Mesenteric fat pad (tissue), 1 donor: Measurements from ENCODE around the gene SPTBN1. TPM values are rescaled to one million over a fixed set of nuclear protein-coding genes. Genes with fewer than 3 reads are reported as not detected.
"Not testable (repeated sequence)": the region's sequence is repeated elsewhere in the genome, so short reads cannot be mapped to it uniquely, and the experiment has no call there.

Source experiments
- DNase-seq: peaks from one replicate; pipeline ENCODE4 v3.0.0-alpha.2; 2020; ENCODE audit warnings: low spot score
- total RNA-seq: library from RNA; stranded (reverse); fragmentation: NEBNext Ultra II Directional; extraction: Animal tissue kit (Norgen Biotek cat#: 25700); gene quantifications from one replicate; pipeline ENCODE4 v1.2.1, GENCODE V29; 2021
- donor health status: DM: yes; HTN: yes; CAD: no.

Gene SPTBN1
- total RNA-seq, 1 donor from 2014 or later = 776 TPM

DNA sequence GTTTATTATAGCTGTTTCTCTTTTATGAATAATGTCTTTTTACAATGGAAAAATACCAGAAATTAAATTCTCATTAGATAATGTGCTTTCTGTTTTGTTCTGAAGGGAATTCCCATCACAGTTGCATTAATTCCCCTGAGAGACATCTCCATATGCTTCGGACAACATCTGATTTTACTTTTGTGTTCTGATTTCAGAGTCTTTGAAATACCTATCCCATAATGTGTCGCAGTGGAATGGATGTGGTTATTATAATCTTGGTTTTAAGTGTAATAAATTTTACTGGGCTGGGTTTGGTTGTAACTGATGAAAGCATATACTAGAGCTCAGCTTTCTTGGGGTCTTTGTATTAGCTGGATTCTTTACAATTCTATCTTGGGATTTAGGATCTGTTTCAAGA, 12.5 kb downstream of the SPTBN1 start:
- no peak for DNase-seq

DNA sequence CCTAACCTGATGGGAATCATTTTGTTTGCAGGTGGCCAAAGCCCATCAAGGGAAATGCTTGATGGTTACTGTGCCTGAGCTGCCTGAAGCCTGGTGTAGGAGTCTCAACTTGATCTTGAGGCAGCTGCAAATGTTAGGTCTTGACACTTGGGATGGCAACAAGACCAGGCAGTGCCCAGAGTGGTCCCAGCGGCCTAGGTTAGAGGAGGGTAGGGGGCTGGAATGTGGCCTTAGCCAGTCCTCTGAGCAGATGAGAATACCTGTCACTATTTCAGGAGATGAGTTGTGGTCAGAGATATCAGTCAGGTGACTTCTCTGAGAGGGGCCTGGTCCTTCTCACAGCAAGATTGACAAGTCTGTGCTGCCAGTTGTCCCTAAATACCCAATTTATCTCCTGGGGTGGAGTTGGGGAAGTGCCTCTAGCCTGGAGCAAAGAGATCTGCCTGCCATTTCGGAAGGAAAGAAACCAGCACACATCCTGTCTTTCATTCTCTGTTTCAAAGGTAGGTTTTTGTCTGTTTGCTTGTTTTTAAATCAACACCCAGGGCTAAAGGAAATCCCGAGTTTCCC, 13.4 kb downstream of the SPTBN1 start:
- no peak for DNase-seq

DNA sequence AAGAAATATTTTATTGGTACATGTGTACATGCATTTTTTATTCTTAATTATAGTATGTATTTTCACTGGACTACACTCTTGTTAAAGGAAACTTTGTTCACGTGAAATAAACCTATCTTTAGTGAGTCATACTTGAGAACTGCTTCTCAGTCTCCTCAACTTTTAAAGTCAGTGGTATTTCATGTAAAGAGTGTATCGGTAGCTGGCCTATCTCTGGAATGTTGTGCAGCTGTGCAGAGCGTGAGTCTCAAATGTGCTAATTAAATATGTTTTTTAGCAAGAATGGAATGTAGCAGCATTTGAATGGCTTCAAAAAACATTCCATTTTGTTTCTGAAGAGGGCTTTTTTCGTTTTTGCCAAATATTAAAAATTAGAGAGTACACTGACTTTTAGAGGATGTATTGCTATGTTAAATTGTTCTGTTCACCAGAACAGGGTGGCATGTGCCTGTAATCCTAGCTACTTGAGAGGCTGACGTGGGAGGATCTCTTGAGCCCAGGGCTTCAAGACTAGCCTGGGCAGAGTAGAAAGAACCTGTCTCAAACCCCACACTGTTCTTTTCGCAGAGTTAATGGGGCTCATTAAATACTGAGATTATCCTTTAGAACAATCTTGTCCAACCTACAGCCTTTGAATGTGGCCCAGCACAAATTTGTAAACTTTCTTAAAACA, 14.3 kb downstream of the SPTBN1 start:
- no peak for DNase-seq

DNA sequence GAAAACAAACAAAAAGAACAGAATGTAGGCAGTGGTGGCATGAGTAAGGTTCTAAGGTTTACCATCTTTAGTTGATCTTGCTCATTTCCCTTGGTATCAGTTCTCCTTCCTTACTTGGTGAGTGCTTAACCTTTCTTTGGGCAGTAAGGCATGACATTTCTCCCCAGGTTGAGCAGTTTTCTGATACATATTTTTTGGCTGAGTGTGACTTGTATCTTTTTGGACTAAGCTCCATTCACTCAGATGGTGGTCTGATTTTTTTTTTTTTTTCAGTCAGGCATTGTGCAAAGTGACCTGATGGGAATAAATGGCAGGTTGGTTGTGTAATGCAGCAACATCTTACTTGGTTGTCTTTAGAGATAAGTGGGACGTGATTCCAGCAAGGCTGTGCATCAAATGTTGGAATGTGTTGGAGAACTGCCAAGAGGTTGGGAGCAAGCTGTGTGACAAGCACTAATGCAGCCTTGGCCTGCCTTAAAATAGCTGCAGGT, 15.1 kb downstream of the SPTBN1 start:
- DNase-seq = no peak

DNA sequence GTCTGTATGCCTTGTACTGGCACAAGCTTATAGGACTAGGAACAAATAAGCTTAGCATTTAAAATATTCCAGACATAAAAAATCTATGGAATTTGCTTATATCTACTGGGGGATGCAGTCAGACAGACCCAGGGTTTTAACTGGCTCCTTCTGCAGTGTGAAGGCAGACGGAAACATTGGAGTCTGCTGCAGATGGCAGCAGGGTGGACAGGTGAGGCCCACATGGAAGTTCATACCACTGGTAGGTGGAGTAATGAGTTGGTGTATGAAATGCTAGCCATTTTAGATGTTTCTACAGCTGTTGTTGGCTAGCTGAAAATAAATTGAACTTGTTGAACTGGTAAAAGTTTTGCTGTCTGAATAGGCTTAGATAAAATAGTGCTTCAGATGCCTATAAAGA, 17.7 kb downstream of the SPTBN1 start:
- DNase-seq = no peak

DNA sequence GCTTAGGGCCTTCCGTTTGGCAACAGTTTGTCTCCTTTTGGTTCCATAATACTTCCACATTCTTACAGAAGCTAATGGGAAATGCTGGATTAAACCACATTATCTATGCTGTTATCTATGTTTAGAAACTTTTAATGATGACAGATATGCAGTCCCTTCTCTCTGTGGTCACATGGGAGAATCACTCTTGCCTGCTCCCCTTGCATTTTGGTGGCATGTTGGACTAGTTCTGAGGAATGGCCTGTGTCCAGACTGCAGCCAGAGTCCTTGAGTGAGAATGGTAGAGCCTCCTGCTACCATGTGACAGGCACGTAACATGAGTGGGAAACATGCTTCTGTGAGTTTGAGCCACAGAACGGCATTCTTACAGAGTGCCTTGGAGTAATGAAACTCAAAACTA, 19.2 kb downstream of the SPTBN1 start:
- no peak for DNase-seq

DNA sequence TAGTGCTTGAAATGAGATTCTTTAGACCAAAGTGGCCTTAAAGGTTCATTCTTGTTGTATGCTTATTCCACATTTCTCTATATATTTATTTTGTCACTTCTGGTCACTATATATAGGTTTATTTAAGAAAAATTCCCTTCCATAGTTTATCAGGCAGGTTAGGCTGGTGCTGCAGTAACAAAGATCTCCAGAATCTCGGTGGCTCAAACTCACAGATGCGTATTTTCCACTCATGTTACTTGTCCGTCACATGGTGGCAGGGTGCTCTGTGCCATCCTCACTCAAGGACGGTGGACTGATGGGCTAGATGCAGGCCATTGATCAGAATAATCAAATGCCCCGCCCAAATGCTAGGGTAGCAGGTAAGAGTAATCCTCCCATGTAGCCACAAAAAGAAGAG, 19.8 kb downstream of the SPTBN1 start:
- no peak for DNase-seq

DNA sequence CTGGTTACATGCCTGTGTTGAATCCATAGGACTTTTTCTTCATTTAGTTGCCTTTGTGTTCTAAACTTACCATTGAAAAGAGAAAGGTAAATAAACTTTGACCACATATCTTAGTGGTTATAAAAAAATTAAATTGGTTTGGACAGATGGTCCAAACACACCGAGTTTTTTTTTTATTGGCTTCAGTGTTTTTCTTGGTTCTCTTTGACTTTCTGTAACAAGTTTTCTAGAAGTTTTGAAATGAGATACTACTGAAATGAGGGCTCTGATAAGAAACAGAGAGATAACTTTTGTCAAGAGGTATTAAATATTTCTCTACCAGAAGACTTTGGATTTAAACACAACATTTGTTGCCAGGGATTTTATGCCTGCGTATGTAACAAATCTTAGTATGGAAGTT, 20.7 kb downstream of the SPTBN1 start:
- DNase-seq = no peak

DNA sequence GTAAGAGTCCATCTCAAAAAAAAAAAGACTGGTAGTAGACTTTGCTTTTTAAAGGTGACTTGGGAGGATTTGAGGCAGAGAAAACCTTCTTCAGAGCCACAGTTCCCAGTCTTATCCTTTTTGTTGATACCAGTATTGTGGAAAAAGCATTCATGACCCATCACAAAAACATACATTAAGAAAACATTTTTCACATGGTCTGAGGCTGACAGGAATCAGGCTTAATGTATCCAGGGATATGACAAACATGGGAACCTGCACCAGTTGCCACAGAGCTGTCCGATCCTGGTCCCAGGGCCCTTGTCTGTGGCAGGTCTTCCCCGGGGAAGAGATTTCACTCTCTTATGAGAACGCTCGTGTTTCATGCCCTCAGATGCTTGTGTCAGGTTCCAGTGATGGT, 21.8 kb downstream of the SPTBN1 start:
- DNase-seq = no peak

DNA sequence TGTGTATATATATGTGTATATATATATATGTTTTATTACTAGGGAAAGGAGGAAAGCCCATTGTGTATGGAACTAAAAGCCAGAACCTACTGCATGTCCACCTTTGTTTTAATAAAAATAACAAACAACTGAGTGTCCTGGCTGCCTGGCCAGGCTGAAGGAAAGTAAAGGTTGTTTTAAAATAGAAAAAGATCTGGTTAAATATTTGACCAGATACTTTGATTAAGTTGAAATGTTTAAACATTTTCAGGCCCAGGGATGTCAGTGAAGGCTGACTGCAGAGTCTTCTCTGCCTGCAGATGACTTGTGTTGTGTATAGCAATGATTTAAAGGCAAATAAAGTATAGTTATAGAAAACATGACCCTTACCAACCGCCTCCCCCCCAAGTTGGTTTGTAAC, 22.8 kb downstream of the SPTBN1 start:
- no peak for DNase-seq

DNA sequence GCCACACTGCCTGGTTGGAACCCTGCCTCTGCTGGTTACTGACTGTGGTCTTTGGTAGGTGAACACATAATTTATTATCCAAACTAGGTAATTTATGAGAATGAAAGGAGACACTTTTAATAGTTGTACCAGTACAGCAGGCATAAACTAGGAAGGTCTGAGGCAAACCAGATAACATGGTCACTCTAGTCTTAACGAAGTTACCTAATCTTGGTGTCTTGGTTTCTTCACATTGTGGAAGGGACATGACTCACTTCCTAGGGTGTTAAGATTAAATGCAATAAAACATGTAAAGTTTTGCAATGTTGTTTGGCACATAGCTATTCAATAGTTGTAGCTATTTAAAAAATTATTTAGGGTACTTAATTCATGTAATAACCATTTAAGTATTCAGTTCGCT, 23.3 kb downstream of the SPTBN1 start:
- no peak for DNase-seq

DNA sequence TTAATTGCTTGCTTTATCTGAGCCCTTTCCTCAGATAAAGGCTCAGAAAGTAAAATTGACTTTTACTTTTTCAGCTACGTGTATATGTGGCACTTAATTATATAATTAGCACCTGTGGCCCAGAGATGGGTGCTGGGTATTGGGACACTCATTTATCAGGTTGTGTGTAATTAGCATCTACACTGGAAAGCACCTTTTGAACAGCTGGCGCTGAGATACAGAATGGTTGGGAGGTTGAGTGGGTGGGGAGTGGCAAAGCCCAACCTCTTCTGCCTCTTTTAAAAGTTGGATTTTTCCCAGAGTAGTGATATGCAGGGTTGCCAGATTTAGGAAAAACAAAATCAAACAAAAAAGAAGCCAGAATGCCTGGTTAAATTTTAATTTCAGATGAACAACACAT, 23.9 kb downstream of the SPTBN1 start:
- DNase-seq = no peak

DNA sequence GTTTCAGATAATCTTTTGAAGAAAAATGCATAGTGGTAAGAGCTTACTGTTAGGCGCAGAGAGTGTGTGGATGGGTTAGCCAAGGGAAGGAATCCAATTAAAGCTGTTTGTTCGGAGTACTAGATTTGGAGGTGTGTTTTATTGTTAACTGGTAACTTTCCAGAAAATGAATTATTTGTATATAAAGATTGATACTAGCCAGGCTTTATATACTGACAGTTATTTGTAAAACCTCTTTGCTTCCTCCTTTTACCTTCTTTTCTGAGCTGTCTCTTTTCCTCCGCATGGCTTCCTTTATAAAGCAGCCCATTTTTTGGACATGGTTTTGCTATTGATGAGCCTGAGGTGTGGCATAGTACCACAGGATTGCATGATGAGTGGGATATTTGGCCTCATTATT, 25.6 kb downstream of the SPTBN1 start:
- no peak for DNase-seq

DNA sequence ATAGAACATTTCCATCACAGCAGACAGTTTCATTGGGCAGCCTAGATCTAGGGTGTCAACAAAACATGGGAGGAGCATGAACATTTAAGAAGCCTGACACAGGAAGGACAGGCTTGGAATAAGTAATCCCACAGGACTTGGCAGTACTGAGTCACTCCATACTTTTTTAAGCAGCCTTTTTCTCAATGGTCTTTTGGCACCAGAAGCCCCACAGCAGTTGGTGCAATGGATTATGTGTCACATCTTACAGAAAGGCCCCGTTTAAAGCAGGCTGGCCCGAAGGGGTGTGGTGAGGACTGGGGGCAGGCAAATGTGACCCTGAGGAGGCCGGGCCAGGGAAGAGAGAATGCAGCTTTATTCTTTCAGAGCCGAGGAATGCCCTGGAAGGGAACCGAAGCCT, 26.6 kb downstream of the SPTBN1 start:
- DNase-seq = no peak

DNA sequence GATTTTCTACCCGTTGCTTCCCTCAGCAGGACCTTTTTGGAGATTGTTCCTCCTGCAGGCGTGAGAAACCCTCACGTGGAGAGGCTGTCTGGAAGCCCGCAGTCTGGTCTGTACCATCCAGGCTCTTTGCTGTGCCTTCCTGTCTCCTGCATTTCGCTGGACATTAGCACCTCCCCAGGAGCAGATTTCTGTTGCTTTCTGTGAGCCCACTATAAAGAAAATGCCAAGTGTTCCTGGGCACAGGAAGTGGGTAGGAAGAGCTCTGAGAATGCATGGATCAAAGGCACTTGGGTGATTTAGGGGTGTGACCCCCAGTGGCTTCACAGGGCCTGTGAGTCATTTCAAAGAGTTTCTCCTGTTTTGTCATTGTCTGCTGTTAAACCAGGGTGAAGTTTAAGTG, 27.3 kb downstream of the SPTBN1 start:
- DNase-seq = no peak

DNA sequence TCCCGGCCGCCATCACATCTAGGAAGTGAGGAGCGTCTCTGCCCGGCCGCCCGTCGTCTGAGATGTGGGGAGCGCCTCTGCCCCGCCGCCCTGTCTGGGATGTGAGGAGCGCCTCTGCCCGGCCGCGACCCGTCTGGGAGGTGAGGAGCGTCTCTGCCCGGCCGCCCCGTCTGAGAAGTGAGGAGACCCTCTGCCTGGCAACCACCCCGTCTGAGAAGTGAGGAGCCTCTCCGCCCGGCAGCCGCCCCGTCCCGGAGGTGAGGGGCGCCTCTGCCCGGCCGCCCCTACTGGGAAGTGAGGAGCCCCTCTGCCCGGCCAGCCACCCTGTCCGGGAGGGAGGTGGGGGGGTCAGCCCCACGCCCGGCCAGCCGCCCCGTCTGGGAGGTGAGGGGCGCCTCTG, 29.6 kb downstream of the SPTBN1 start:
- DNase-seq = not testable (repeated sequence)

DNA sequence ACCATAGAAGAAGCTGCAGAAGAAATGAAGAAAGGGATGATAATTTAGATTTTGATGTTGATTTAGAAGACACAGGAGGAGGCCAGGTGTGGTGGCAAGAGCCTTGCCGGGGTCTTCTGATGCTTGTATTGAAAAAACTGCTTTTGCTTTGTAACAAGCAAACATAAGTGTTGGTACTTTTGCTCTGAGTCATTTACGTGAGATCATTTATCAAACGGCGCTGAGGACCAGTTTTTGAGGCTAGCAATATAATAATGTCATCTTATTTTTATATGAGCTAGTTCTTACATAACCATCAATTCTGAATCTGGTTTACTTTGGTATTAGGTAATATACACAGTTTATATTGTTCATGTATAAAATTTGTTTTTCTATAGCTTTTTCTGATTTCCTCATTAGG, 30.6 kb downstream of the SPTBN1 start:
- DNase-seq = no peak

DNA sequence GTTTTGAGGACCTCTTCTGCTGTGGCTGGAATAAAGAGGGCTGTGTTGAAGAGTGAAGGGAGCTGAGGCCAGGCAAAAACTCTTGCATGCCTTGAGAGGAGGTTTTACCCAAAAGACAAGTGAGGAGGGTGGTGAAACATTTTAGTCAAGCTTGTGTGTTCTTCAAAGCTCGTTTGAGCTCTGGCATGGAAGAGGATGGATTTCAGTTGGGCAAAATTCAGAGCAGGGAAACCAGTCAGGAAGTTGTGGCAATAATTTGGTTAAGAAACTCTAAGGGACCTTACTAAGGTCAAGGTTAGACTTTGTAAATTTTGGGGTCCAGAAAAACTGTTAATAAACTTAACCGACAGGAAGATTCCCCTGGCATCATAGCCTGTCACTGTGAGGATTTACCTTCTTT, 34.7 kb downstream of the SPTBN1 start:
- DNase-seq = no peak

DNA sequence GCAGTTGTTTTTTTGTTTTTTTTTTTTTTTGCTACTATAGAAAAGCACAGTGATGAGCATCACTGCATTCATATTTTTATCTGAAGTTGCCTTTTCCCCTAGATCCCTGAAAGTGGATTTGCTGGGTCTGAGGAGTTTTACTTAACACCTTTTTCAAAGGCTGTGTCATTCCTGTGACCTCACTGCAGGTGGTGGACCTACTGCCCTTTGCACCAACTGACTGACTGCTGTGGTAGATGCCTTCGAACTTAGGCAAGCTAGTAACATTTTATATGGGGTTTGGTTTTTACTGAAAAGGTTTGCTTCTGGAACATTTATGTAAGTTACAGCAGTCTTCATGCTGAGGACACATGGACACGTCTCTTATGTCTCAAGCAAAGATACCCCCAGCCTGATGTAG, 36.2 kb downstream of the SPTBN1 start:
- DNase-seq = no peak

DNA sequence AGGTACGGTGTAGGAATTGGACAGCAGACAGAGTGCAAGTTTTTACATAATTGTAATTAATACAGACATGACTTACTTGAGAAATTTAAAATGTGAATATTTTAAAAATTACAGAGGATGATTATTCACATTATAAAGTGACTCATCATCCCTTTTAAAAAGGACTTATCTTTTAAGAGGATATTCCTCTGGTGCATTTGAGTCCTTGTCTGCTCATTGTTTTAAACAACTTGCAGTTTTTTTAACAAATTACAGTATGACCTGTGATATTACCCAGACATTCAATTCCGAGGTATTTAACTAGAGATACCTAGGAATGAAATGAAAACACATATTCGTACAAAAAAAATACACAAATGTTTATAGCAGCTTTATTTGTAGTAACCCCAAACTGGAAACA, 38.0 kb downstream of the SPTBN1 start:
- DNase-seq = no peak

DNA sequence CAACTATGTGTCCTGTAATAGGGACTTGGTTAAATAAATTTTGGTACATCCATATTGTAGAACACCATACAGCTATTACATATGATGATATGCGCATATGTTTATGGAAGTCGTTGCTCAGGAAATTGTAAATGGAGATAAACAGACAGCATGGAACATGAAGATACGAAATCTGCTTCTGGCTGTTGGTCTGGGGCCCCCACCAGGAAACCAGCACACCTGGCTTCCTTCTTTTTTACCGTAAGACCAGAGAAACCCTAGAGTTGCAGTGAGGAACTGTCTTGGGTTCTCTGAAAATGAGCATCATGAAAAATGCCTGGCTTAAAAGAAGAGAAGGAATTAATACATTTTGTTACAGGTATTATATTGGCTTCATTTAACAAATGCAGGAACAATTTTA, 40.8 kb downstream of the SPTBN1 start:
- no peak for DNase-seq

DNA sequence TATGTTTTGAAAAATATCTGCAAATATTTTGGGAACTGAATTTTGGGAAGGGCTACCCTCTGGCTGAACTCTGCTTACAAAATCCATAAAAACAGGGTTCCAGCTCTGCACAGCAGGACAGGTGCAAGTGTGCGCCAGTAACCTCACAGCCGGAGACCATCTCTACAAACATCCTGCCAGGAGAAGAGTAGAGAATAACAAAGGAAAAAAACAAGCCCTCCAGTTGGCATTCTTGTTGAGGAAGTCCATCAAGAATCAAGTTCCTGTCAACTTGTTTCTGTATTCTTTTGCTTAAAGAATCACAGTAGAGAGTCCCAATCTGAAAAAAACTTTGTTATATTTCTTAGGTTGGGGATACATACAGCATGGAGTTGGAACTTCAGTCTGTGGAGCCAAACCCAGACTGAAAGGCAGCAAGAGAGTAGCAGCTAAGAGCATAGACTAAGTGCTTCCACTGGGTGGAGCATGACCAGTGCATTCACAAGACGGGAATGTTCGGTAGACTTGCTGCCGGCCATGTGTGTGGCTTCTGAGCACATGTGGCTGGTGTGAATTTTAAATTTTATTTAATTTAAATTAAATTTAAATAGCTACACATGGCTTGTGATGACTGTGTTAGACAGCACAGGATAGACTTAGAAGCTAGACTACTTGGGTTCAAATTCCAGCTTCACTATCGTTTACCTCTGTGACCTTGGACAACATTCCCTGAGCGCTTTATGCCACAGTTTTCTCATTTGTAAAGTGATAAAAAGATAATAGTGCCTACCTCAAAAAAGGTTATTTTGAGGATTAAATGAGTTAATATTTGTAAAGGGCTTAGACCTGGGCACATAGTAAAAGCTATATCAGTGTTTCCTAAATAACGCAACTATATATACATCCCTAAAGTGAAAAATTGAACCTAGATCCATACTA, 41.9 kb downstream of the SPTBN1 start:
- no peak for DNase-seq
